ENCODE results near the gene GPATCH8. TPM values are rescaled to one million over a fixed set of nuclear protein-coding genes. Genes with fewer than 3 reads are reported as not detected.

The GPATCH8 gene
- total RNA-seq, 1 donor from 2014 or later = 62.6 TPM

DNA sequence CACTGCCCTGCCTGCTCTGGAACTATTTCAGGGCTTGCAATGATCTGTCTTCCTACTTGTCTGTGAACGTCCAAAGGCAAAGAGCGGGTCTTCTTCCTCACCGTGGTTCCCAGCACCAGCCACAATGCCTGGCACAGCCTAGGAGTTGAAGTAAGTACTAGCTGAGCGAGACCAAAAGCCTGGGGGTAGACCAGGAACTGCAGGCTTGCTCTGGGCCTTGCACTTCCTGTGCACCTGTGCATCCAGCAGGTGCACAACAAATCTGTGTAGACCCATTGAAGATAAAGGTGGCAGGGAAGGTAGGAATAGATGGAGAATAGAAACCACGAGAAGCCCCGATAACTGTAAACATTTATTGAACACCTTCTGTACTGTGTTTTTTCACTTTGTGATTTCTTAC, 144.2 kb downstream of the GPATCH8 start:
- peaks cover 5% of the 10 kb centered on the region for H3K9me3 Mint-ChIP-seq (ENCODE audit: unreplicated experiment)
- H3K4me3 Mint-ChIP-seq (ENCODE audit: unreplicated experiment) = peak overlapping the region; percentile 62
- DNase-seq = no peak
- H3K4me1 Mint-ChIP-seq (ENCODE audit: low read depth, unreplicated experiment) = peaks cover 31% of the 10 kb centered on the region
- H3K36me3 Mint-ChIP-seq (ENCODE audit: unreplicated experiment) = no peaks in the 10 kb centered on the region
- H3K27ac Mint-ChIP-seq (ENCODE audit: unreplicated experiment) = peak overlapping the region; percentile 59
- TF ChIP-seq, protein P1, sequence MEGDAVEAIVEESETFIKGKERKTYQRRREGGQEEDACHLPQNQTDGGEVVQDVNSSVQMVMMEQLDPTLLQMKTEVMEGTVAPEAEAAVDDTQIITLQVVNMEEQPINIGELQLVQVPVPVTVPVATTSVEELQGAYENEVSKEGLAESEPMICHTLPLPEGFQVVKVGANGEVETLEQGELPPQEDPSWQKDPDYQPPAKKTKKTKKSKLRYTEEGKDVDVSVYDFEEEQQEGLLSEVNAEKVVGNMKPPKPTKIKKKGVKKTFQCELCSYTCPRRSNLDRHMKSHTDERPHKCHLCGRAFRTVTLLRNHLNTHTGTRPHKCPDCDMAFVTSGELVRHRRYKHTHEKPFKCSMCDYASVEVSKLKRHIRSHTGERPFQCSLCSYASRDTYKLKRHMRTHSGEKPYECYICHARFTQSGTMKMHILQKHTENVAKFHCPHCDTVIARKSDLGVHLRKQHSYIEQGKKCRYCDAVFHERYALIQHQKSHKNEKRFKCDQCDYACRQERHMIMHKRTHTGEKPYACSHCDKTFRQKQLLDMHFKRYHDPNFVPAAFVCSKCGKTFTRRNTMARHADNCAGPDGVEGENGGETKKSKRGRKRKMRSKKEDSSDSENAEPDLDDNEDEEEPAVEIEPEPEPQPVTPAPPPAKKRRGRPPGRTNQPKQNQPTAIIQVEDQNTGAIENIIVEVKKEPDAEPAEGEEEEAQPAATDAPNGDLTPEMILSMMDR (IDR thresholded peaks at IDR 0.05; ENCODE audit: partially characterized antibody, unreplicated experiment) = no peak
- peaks cover 9% of the 10 kb centered on the region for H3K27me3 Mint-ChIP-seq (ENCODE audit: unreplicated experiment)

DNA sequence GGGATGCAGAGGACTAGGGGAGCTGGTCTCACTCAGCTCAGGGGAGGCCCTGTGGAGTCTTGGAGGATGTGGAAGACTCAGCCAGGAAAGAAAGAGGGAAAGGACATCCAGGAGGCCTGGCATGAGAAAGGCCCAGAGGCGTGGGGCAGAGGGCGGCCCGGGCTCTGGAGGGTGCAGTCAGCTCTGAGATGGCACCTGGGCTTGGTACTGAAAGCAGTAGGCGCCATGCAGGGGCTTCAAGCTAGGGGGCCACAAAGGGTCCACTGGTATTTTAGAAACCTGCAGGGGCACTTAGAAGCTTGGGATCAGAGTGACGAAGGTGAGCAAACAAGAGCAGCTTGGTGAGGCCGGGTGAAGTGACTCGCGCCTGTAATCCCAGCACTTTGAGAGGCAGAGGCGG, 145.1 kb downstream of the GPATCH8 start:
- H3K36me3 Mint-ChIP-seq (ENCODE audit: unreplicated experiment) = no peaks in the 10 kb centered on the region
- no peak overlapping the region for H3K4me3 Mint-ChIP-seq (ENCODE audit: unreplicated experiment)
- TF ChIP-seq, protein P1 (IDR thresholded peaks at IDR 0.05; ENCODE audit: partially characterized antibody, unreplicated experiment) = no peak
- H3K27me3 Mint-ChIP-seq (ENCODE audit: unreplicated experiment) = peaks cover 11% of the 10 kb centered on the region
- H3K4me1 Mint-ChIP-seq (ENCODE audit: low read depth, unreplicated experiment) = peaks cover 33% of the 10 kb centered on the region
- no peak overlapping the region for H3K27ac Mint-ChIP-seq (ENCODE audit: unreplicated experiment)
- peaks cover 5% of the 10 kb centered on the region for H3K9me3 Mint-ChIP-seq (ENCODE audit: unreplicated experiment)
- no peak for DNase-seq

DNA sequence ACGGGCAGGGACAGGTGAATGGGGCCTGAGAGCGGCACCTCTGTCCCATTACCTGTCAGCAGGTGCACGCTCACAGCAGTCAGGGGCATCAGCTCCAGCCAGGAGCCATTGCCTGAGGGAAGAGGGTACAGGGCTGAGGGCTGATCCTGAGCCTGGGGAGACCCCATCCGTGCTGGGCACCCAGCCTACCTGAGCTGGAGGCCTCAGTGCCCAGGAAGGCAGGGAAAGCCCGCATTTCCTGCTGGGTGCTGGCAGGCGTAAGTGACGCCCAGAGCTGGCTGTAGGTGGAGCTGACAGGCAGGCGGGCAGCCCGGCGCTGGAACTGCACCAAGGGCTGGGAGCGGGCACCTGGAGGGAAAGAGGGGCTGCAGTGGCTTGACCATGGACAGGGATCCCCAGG, 147.0 kb downstream of the GPATCH8 start:
- Mint-ChIP-seq H3K36me3 (ENCODE audit: unreplicated experiment) (no peaks in the 10 kb centered on the region), H3K9me3 (ENCODE audit: unreplicated experiment) (peaks cover 11% of the 10 kb centered on the region), H3K27me3 (ENCODE audit: unreplicated experiment) (peaks cover 14% of the 10 kb centered on the region), H3K27ac (ENCODE audit: unreplicated experiment) (no peak overlapping the region), H3K4me3 (ENCODE audit: unreplicated experiment) (no peak overlapping the region), H3K4me1 (ENCODE audit: low read depth, unreplicated experiment) (peaks cover 31% of the 10 kb centered on the region)
- DNase-seq = no peak
- TF ChIP-seq, protein P1 (IDR thresholded peaks at IDR 0.05; ENCODE audit: partially characterized antibody, unreplicated experiment) = no peak

DNA sequence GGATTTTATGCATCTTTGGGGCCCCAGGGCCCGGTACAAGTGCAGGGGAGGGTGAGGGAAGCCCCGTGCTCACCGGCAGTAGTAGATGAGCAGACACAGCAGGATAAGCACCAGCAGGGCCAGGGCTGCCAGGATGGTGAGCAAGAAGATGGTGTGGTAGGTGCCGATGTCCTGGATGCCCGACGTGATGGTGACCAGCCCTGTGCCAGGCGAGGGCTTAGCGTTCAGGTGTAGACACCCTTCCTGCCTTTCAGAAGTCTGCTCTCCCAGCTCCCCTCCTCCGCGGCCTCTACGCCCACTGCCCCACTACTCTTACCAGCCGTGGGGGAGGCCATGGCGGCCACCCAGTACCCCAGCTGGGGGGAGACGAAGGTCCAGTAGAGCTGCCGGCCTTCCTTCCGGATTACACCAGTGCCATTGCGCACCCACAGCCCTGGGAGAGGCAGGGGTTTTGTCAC, 147.5 kb downstream of the GPATCH8 start:
- Mint-ChIP-seq H3K27me3 (ENCODE audit: unreplicated experiment) (peaks cover 14% of the 10 kb centered on the region), H3K36me3 (ENCODE audit: unreplicated experiment) (no peaks in the 10 kb centered on the region), H3K4me1 (ENCODE audit: low read depth, unreplicated experiment) (peaks cover 25% of the 10 kb centered on the region), H3K27ac (ENCODE audit: unreplicated experiment) (peak overlapping the region; percentile 64), H3K9me3 (ENCODE audit: unreplicated experiment) (peaks cover 11% of the 10 kb centered on the region), H3K4me3 (ENCODE audit: unreplicated experiment) (no peak overlapping the region)
- TF ChIP-seq, protein P1 (IDR thresholded peaks at IDR 0.05; ENCODE audit: partially characterized antibody, unreplicated experiment) = no peak
- DNase-seq = no peak

DNA sequence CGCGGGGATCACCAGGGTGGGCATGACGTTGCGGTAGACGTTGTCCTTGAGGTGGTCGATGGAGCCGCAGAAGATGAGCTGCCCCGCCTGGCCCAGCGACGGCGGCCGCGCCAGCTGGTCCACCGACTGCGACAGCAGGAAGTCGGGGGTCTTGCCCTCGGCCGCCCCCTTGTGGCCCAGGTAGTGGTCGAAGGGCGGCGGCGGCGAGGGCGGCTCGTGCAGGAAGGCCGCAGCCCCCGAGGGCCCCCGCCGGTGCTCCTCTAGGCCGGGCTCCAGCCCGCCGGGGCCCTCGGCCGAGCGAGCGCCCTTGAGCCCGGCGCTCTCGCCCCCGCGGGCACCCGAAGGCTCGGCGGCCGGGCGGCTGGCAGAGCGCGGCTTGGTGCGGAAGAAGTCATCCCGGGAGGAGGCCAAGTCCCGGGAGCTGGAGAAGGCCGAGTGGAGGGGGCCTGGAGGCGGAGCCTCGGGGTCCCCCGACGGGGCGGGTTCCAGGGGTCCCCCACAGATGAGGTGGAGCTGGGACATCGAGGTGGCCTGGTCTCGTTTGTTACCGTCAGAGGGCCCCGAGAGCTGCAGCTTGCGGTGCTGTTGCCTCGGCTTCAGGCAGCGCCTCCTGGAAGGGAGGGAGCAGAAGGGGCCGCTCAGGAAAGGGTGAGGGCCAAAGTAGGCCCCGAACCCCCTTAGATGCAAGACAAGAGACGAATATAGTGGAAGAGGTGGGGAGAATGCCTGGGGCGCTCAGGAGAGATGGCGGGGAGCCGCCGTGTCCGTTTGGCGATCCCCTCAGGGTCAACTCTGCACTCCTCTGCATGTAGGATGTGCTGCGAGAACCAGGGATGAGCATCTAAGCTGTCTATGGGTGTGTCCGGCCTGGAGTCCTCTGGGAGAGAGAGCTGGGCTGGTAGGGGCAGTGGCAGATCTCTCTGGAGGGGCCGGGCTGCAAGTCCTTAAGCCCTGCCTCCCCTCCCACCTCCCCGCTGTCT, 148.3 kb downstream of the GPATCH8 start:
- H3K4me3 Mint-ChIP-seq (ENCODE audit: unreplicated experiment) = peak overlapping the region; percentile 46
- TF ChIP-seq, protein P1 (IDR thresholded peaks at IDR 0.05; ENCODE audit: partially characterized antibody, unreplicated experiment) = peak; percentile 92
- peak; percentile 95 for DNase-seq
- peaks cover 18% of the 10 kb centered on the region for H3K4me1 Mint-ChIP-seq (ENCODE audit: low read depth, unreplicated experiment)
- H3K36me3 Mint-ChIP-seq (ENCODE audit: unreplicated experiment) = no peaks in the 10 kb centered on the region
- H3K27me3 Mint-ChIP-seq (ENCODE audit: unreplicated experiment) = peaks cover 14% of the 10 kb centered on the region
- peaks cover 11% of the 10 kb centered on the region for H3K9me3 Mint-ChIP-seq (ENCODE audit: unreplicated experiment)
- H3K27ac Mint-ChIP-seq (ENCODE audit: unreplicated experiment) = peak overlapping the region; percentile 64
